OCI-M2 (cell line): Measurements from ENCODE around the gene EXOC6.
"Not testable (repeated sequence)": the region's sequence is repeated elsewhere in the genome, so short reads cannot be mapped to it uniquely, and the experiment has no call there.

ENCODE experiments used
- DNase-seq: peaks from one replicate; lab custom pipeline; 2025; ENCODE audit not compliant: unreplicated experiment; lab: John Stamatoyannopoulos, UW

The EXOC6 gene

DNA sequence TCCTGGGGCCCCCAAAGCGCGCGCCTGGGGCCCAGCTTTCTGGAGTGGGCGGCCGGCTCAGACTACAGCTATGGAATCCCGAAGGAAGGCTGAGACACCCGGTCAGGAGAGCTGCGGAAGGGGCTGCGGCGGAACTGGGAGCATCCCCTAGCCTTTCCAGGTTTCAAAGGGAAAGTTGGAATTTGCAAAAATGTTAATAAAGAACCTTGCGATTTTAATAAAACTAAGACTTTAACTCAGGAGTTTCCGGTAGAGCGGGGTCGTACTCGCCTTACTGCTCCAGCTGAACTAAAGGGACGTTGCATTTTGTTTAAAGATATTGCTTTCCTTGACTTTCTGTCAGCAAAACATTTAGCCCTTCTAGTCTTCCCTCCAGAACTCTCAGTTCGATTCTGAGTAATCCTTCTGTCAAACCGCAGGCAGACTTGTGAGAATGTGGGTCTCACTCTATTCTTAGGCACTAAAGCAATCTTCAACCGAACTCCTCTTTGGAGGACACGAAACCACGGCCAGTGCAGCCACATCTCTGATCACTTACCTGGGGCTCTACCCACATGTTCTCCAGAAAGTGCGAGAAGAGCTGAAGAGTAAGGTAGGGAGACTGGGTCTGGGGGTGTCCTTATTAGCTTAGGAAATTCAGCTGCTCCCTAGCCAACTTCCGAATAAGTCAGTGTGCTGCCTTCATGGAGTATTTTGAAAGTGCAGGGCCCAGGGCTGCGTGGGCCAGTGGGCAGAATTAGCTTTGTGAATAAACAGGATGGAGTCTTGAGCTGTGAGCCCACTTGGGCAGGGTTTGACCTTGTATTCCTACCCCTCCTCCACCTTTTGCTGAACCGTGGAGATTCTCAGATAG lies 227.3 kb downstream of the EXOC6 start:
- no peak for DNase-seq

DNA sequence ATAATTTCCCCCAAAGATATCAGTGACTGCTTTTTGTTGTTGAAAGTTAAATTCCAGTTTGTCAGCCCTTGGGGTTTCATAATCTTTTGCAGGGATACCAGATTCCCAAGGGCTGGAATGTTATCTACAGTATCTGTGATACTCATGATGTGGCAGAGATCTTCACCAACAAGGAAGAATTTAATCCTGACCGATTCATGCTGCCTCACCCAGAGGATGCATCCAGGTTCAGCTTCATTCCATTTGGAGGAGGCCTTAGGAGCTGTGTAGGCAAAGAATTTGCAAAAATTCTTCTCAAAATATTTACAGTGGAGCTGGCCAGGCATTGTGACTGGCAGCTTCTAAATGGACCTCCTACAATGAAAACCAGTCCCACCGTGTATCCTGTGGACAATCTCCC lies 228.6 kb downstream of the EXOC6 start:
- DNase-seq = no peak

DNA sequence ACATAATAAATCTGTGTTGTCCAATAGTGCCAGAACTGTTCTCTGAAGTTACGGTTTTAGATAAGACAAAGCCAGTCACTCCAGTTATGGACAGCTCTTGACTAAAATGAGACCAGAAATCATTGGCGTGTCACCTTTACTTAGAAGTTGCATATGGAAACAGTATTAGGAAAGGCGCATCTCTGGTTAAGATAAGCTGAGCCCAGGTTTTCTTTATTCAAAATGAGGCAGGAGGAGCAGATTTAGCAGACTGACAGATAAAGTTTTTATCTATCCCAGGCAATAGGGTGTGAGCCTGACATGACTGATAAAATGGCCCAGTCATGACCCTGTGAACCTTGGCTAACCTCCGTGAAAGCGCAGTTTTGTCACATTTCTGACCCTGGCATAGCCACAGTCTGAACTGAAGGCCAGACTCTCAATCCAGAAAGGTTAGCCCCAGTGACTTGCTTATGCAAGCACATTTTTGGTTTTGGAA lies 229.6 kb downstream of the EXOC6 start:
- DNase-seq = no peak

DNA sequence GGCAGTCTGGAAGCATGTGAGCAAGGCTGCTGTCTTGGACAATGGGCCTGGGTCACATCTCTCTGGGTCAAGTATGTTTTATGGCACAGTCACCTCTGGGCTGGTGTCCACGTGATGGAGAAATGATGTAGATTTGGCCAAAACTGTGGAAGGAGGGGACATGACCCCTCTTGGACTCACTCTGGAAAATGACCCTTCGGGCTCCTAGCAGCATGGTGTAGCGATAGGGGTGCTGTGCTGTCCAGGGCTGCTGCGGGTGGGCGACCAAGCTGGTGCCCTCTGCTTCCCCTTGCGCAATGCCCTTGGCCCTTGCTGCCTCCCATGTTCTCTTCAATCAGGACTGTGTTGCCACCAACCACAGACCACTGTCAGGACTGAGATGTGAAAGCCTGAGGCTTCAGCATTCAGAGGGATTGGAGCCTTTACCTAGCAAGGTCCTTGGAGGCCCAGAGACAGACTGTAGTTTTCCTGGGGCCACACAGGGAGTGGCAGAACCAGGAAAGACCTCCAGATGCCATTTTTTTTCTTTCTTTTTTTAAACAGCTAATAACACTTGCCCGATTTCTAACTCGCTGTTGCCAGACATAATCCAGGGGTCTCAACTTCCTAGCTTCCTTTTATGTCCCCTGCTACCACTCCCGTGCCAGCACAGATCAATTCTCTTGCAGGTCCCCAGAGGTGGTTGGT lies 231.5 kb downstream of the EXOC6 start:
- DNase-seq = no peak

DNA sequence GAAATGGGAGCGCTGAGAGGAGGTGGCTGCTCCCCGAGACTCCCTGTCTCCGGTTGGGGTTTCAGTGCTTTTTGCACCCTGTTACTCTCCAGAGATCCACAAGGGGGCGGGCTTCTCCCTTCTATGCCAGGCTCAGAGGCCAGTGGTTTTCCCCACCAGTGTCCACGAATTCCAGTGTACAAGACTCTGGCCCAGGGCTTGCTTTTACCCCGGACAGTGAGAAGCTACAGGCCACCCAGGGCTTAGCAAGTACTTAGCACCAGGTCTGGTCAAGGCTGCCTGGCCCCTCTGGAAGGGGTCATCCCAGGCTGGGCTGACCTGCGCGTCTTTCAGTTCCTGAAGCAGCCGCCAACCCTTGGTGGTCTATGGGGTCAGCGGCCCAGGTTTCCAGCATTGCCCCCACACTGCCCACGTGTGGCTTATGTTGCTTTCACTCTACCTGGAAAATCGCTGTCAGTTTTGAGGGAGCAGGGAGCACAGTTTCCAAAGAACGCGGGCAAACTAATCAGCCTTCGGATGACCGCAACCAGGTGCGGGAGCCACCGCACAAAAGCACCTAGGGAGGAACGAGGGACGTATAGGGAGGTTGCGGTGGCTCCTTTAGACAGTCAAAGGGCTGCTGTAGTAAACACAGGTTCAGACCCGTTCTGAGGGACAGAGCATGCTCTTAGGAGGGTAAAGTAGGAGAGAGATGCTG lies 232.2 kb downstream of the EXOC6 start:
- no peak for DNase-seq

DNA sequence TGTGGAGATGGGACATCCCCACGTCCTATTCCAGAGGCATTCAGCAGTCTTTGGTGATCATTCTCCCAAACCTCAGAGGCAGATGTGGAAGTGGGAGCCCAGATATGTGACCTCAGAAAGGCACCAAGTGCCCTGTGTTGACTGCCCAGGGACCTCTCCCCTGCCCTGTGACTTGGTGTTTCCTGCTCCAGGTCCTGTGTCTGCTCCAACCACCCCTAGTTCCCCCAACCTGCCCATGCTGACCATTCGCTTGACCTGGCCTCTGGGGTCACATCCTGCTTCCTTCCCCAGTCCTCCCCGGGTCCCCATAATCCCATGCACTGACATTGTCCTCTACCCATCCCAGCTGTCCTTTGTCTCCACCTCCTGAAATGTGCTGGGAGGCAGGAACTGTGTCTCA lies 233.0 kb downstream of the EXOC6 start:
- no peak for DNase-seq

DNA sequence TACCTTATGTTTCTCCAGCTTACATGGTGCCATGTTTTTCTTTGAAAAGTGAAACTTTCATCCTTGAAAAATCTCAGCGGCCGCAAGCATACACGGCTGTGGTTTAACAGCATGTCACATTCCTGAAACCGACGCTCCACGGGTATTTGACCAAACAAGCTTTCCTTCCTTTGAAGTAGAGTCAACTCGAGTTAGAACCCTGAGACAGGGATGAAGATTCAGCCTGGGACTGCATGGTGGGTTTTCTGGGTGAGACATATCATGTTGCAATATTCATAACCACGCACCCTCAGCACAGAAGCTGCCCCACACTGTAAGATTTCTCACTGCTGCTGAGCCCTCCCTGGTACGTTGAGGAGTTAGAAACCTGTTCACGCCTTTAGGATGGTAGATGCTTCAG lies 233.5 kb downstream of the EXOC6 start:
- DNase-seq = no peak

DNA sequence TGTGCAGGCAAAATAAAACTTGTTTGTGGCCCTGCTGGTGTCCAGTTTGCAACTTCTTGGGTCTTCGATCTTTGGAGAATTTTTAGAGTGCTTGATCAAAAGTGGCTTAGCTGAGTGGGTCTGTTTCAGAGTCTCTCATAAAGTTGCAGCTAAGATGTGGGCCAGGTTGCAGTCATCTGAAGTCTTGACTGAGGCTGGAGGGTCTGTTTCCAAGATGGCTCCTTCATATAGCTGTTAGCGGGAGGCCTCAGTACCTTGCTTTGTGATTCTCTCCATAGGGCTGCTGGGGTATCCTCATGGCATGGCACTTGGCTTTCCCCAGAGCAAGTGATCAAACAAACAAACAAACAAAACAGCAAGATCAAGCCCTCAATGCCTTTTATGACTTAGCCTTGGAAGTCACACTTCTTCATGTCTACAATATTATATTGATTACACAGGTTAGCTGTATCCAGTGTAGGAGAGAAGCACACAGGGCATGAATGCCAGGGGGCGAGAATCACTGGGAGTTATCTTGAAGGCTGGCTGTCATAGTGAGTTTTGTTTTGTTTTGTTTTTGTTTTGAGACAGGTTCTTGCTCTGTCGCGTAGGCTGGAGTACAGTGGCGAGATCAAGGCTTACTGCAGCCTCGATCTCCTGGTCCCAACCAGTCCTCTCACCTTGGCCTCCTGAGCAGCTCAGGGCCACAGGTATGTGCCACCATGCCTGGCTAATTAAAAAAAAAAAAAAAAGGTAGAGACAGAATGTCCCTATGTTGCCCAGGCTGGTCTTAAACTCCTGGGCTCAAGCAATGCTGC lies 235.6 kb downstream of the EXOC6 start:
- no peak for DNase-seq

DNA sequence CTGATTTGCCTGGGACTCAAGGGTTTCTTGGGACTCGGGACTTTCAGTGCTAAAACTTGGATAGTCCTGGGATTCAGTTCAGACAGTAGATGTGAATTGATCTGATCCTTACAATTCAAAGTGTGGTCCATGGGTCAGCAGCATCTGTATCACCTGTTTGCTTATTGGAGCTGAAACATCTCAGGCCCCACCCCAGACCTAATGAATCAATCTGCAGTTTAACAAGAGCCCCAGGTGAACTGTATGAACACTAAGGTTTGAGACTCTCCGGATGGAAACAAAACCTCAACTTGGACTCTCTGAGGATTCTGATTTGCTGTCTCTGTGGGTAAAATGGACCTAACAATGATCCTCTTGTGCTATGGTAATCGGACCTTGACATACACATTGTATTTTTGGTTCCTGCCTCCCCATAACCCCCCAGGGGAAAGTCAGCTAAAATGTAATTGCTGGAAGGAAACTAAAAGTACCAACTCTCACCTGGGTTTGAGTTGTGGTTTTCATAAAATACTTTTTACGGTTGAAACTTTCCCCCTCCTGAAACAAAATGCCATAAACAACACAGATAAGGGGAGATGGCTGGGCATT lies 237.0 kb downstream of the EXOC6 start:
- no peak for DNase-seq

DNA sequence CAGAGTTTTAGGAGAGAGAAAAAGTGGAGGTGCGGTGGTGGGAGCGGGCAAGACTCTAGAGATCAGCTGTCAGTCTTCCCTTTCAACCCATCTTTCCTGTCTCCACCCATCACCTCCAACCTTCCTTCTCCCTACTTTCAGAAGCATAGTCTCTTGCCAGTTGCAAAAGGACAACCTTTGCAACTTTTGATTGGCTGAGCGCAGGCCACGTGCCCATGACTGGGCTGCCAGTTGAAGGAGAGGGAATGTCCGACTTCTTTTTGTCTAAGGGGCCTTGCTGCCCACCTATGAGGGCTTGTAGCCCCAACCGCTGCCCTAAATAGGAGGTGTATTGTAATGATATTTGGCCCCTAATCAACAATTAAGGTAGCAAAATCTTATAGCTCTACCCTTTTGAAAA lies 238.0 kb downstream of the EXOC6 start:
- DNase-seq = no peak

DNA sequence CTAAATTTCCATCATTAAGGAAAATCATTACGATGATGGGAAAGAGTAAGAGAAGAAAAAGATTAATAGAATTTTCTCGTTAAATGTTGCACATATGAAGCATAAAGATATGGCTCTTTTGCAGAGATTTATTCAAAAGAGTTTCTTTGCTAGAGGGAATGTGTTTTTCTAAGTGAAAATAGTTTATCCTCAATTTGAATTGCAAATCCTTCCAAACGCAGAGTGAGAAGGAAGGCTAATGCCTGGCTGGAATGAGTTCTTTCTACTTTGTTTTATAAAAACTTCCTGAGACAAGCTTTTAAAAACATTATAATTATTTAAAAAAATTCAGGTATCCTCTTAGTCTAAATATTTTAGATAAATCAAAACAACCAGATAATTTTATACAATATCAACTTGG lies 239.5 kb downstream of the EXOC6 start:
- no peak for DNase-seq

DNA sequence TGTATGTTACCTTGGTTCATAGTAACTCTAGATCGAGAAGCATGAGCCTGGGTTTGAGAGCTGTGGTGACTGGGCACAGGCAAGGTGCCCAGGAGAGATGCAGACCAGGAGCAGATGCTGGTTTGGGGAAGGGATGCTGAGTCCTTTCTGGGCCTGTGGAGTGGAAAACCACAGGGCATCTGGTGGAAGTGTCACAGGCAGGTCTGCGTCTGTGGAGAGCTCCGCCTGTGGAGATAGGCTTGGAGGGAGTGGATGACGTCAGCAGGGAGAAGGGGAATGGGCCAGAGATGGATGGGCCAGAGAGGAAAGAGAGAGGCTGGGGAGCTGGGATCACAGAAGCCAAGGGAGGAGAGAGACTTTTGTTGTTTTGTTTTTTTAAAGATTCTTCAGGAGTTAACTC lies 240.1 kb downstream of the EXOC6 start:
- DNase-seq = no peak

DNA sequence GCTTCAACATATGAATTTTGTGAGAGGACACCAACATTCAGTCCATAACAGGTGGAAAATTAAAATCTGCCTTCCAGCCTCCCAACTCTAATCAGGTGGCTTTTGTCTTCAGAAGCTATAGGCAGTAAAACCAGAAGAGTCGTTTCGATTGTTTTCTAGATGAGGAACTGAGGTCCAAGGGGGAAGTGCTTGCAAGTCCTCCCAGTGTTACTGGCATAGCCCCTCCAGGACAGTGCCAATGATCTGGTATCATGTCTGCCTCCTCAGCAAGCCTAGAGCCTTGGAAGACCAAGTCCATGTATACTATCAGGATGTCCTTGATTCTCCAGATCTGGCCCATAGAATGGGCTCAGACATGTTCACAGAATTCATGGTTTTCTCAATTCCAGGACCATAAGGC lies 242.3 kb downstream of the EXOC6 start:
- DNase-seq = no peak

DNA sequence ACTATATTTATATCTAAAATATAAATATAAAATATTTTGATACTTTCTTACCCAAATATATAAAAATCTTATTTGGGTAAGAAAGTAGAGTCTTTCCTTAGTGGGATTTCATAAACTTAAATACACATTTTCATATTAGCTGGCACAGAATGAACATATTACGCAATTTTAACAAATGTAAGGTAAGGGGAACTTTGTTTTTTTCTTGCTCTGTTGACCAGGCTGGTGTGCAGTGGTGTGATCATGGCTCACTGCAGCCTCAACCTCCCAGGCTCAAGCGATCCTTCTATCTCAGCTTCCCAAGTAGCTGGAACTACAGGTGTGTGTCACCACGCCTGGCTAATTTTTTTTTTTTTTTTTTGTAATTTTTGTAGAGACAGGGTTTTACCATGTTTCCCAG lies 243.6 kb downstream of the EXOC6 start:
- no peak for DNase-seq

DNA sequence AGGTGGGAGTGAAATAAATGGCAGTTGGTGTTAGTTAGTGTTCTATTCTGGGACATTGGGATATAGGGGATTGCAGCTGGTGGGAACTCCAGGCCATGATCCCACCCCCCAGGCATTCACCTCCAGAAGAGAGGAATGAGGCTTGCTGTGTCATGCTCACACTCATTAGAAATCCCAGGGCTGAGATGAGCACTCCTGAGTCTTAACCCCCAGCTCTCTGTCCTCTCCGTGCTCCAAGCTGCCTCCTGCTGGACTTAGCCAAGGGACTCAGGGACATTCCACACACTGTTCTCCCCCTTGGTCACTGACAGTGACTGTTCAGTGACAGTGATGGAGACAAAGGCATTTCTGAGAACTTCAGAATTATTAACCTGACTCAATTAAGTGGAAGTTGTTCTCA lies 246.9 kb downstream of the EXOC6 start:
- no peak for DNase-seq

DNA sequence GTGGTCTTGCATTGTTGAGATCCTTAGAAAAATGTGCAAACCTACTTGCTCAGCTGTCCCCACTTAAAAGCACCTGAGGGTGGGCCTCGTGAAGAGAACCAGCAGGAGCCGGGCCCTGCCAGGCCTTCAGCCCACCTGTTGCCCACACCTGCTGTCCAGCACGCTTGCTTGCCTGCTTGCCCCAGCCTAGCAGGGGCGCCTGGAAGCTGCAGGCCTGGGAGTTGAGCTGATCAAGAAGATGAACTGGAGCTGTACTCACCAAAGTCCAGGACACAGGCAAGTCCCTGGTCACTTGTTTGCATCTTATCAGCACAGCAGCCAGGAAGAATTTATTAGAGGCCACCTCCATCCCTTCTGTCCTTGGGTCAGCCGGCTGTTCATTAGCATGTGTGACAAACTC lies 248.6 kb downstream of the EXOC6 start:
- no peak for DNase-seq

DNA sequence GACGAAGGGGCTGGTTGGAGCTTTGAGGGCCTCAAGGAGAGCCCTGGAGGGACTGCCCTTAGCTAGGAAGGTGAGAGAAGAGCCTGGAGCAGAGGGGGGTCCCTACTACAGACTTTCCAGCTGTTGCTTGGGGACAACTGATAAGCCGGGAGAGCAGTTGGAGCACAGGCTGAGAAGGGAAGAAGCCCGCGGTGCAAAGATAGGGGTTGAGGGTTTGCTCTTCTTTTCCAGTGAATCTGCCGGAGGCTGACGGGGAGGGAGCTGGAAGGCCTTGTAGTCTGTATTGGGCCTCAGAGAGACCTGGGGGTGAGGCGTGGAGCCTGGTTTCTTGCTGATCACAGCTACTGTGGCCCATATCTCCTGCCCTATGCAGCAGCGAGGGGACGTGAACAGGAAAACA lies 249.1 kb downstream of the EXOC6 start:
- DNase-seq = peak; percentile 66

DNA sequence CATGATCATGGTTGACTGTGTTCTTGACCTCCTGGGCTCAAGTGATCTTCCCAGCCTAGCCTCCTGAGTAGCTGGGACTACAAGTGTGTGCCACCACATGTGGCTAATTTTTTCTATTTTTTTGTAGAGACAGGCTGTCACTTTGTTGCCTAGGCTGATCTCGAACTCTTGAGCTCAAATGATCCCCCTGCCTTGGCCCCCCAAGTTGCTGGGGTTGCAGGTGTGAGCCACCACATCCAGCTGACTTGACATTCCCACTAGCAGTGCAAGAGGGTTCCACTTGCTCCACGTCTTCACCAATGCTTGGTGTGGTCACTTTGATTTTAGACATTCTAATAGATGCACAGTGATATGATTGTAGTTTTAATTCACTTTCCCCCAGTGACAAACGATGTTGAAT lies 250.5 kb downstream of the EXOC6 start:
- DNase-seq = no peak

DNA sequence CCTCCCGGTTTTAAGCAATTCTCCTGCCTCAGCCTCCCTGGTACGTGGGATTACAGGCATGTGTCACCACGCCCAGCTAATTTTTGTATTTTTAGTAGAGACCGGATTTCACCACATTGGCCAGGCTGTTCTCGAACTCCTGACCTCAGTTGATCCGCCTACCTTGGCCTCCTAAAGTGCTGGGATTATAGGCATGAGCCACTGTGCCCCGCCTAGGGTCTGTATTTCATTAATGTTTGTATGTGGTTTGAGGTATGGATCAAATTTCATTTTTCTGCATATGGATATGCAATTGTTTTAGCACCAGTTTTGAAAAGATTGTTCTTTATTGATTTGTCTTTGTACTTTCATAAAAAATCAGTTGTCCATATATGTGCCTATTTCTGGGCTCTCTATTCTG lies 251.3 kb downstream of the EXOC6 start:
- no peak for DNase-seq

DNA sequence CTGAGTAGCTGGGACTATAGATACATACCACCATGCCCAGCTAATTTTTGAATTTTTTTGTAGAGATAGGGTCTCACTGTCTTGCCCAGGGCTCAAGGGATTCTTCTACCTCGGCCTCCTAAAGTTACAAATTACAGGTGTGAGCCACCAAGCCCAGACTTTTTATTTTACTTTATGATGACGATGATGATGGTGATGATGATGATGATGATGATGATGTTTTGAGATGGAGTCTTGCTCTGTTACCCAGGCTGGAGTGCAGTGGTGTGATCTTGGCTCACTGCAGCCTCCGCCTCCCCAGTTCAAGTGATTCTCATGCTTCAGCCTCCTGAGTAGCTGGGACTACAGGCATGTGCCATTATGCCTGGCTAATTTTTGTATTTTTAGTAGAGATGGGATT lies 252.8 kb downstream of the EXOC6 start:
- DNase-seq = not testable (repeated sequence)

DNA sequence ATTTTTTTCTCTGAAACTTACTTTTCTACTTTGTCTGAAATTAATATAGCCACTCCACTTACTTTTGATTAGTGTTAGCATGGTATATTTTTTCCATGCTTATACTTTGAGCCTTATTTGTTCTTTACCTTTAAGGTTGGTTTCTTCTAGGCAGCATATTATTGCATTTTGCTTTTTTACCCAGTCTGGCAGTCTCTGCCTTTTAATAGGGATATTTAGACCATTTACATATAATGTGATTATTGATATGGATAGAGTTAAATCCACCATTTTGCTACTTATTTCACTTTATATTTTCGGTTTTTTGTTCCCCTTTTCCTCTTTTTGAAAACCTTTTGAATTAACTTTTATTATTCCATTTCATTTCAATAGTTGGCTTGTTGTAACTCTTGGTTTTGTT lies 255.6 kb downstream of the EXOC6 start:
- DNase-seq = no peak
